Activated naive CD4-positive, alpha-beta T cell treated with anti-CD3 and anti-CD28 coated beads, Interleukin-2, amount 50 U/mL, for 72 hours (primary cell): ENCODE measurements around the gene MCTP1. TPM values are rescaled to one million over a fixed set of nuclear protein-coding genes. Genes with fewer than 3 reads are reported as not detected.
"Not testable (repeated sequence)": the region's sequence is repeated elsewhere in the genome, so short reads cannot be mapped to it uniquely, and the experiment has no call there.

Experiments
- ATAC-seq, 2 donors: fragments of 150-1000 bp; cut with Tn5 transposase; 2 replicates each; pipeline ENCODE4 v1.10.0; 2021; ENCODE audit warnings: mild to moderate bottlenecking in 2 of 2, moderate library complexity in 2 of 2
- DNase-seq, 2 donors: peaks; one replicate each; pipeline ENCODE4 v3.0.0; 2021 to 2022; ENCODE audit warnings: low spot score in 2 of 2
- H3K27ac Mint-ChIP-seq, 2 donors: one replicate each; pipeline ENCODE4 v1.8.0; 2022; ENCODE audit warnings: mild to moderate bottlenecking in 2 of 2, mixed read lengths in 2 of 2
- H3K36me3 Mint-ChIP-seq, 2 donors: one replicate each; pipeline ENCODE4 v1.8.0; 2022; ENCODE audit warnings: mixed read lengths in 2 of 2
- H3K9me3 Mint-ChIP-seq, 2 donors: one replicate each; pipeline ENCODE4 v1.8.0; 2022; ENCODE audit warnings: mixed read lengths in 2 of 2
- total RNA-seq, 2 donors: library from RNA; stranded (reverse); gene quantifications; one replicate each; pipeline ENCODE4 v1.2.3, GENCODE V29; 2022

MCTP1 gene
- total RNA-seq, 2 donors from 2014 or later = 0.87 to 0.93 TPM

- ATAC-seq (no peak), DNase-seq (no peak)
- Mint-ChIP-seq H3K36me3 (no peaks in the 10 kb centered on the region), H3K9me3 (no peaks in the 10 kb centered on the region), H3K27ac (no peak overlapping the region)
Observed at GRCh38 chr5:94833851-94834250, 451.0 kb downstream of the MCTP1 start.

- H3K9me3 Mint-ChIP-seq = no peaks in the 10 kb centered on the region
- no peak overlapping the region for H3K27ac Mint-ChIP-seq
- no peak for DNase-seq
- ATAC-seq = no peak
- no peaks in the 10 kb centered on the region for H3K36me3 Mint-ChIP-seq
Observed at GRCh38 chr5:94832685-94833084, 452.2 kb downstream of the MCTP1 start.

GRCh38 chr5:94830520-94830919, 454.4 kb downstream of the MCTP1 start:
- DNase-seq = no peak
- ATAC-seq = peak in 1 of 2 donors; percentile 49
- no peak overlapping the region for H3K27ac Mint-ChIP-seq

GRCh38 chr5:94828222-94828621, 456.7 kb downstream of the MCTP1 start:
- H3K27ac Mint-ChIP-seq, DNase-seq, ATAC-seq, H3K36me3 Mint-ChIP-seq, H3K9me3 Mint-ChIP-seq: not testable (repeated sequence)

More at GRCh38 chr5:94830520-94830919, 454.4 kb downstream of the MCTP1 start:
- Mint-ChIP-seq H3K36me3 (no peaks in the 10 kb centered on the region), H3K9me3 (no peaks in the 10 kb centered on the region)

- Mint-ChIP-seq H3K36me3 (no peaks in the 10 kb centered on the region), H3K27ac (no peak overlapping the region), H3K9me3 (peaks cover 0 to 3% of the 10 kb centered on the region in 2 donors)
- no peak for ATAC-seq
- no peak for DNase-seq
Observed at GRCh38 chr5:94820488-94820887, 464.4 kb downstream of the MCTP1 start.

- no peaks in the 10 kb centered on the region for H3K36me3 Mint-ChIP-seq
- no peak overlapping the region for H3K27ac Mint-ChIP-seq
- H3K9me3 Mint-ChIP-seq = no peaks in the 10 kb centered on the region
- no peak for ATAC-seq
- DNase-seq = no peak
Observed at GRCh38 chr5:94818904-94819303, 466.0 kb downstream of the MCTP1 start.

GRCh38 chr5:94815313-94816039, 469.4 kb downstream of the MCTP1 start:
- Mint-ChIP-seq H3K36me3 (no peaks in the 10 kb centered on the region), H3K9me3 (no peaks in the 10 kb centered on the region), H3K27ac (no peak overlapping the region)
- DNase-seq (no peak), ATAC-seq (no peak)

- ATAC-seq (no peak), DNase-seq (no peak)
- H3K36me3 Mint-ChIP-seq = no peaks in the 10 kb centered on the region
- H3K9me3 Mint-ChIP-seq = no peaks in the 10 kb centered on the region
- H3K27ac Mint-ChIP-seq = no peak overlapping the region
Observed at GRCh38 chr5:94812232-94812631, 472.7 kb downstream of the MCTP1 start.

GRCh38 chr5:94811331-94811730, 473.6 kb downstream of the MCTP1 start:
- H3K27ac Mint-ChIP-seq = no peak overlapping the region
- no peak for DNase-seq
- H3K36me3 Mint-ChIP-seq = no peaks in the 10 kb centered on the region
- no peak for ATAC-seq
- H3K9me3 Mint-ChIP-seq = no peaks in the 10 kb centered on the region

- H3K36me3 Mint-ChIP-seq = no peaks in the 10 kb centered on the region
- peak overlapping the region in 1 of 2 donors; percentile 34 for H3K27ac Mint-ChIP-seq
- DNase-seq (no peak), ATAC-seq (no peak)
- no peaks in the 10 kb centered on the region for H3K9me3 Mint-ChIP-seq
Observed at GRCh38 chr5:94810877-94811276, 474.0 kb downstream of the MCTP1 start.

GRCh38 chr5:94810281-94810680, 474.6 kb downstream of the MCTP1 start:
- no peak overlapping the region for H3K27ac Mint-ChIP-seq
- no peaks in the 10 kb centered on the region for H3K36me3 Mint-ChIP-seq
- DNase-seq (no peak), ATAC-seq (no peak)
- H3K9me3 Mint-ChIP-seq = no peaks in the 10 kb centered on the region

- ATAC-seq (peak in 1 of 2 donors; percentile 81), DNase-seq (no peak)
- Mint-ChIP-seq H3K27ac (no peak overlapping the region), H3K9me3 (no peaks in the 10 kb centered on the region), H3K36me3 (no peaks in the 10 kb centered on the region)
Observed at GRCh38 chr5:94808497-94808896, 476.4 kb downstream of the MCTP1 start.

GRCh38 chr5:94807985-94808384, 476.9 kb downstream of the MCTP1 start:
- H3K36me3 Mint-ChIP-seq = no peaks in the 10 kb centered on the region
- H3K27ac Mint-ChIP-seq = no peak overlapping the region
- DNase-seq = no peak
- ATAC-seq = peak in 1 of 2 donors; percentile 30
- H3K9me3 Mint-ChIP-seq = no peaks in the 10 kb centered on the region

GRCh38 chr5:94802450-94802849, 482.4 kb downstream of the MCTP1 start:
- no peak overlapping the region for H3K27ac Mint-ChIP-seq
- no peaks in the 10 kb centered on the region for H3K9me3 Mint-ChIP-seq
- H3K36me3 Mint-ChIP-seq = no peaks in the 10 kb centered on the region
- ATAC-seq (no peak), DNase-seq (no peak)

- ATAC-seq = no peak
- H3K9me3 Mint-ChIP-seq = no peaks in the 10 kb centered on the region
- H3K27ac Mint-ChIP-seq = no peak overlapping the region
- no peaks in the 10 kb centered on the region for H3K36me3 Mint-ChIP-seq
- DNase-seq = no peak
Observed at GRCh38 chr5:94796586-94796985, 488.3 kb downstream of the MCTP1 start.

GRCh38 chr5:94793816-94794198, 491.1 kb downstream of the MCTP1 start:
- peak; percentile 70 to 85 for ATAC-seq
- peak overlapping the region; percentile 86 to 91 for H3K27ac Mint-ChIP-seq

GRCh38 chr5:94793113-94793815, 491.6 kb downstream of the MCTP1 start:
- ATAC-seq (peak; percentile 96 to 98), DNase-seq (peak in 1 of 2 donors; percentile 21)
- Mint-ChIP-seq H3K36me3 (no peaks in the 10 kb centered on the region), H3K27ac (peak overlapping the region; percentile 86 to 93), H3K9me3 (no peaks in the 10 kb centered on the region)

More at GRCh38 chr5:94793816-94794198, 491.1 kb downstream of the MCTP1 start:
- Mint-ChIP-seq H3K36me3 (no peaks in the 10 kb centered on the region), H3K9me3 (no peaks in the 10 kb centered on the region)
- peak in 1 of 2 donors; percentile 4 for DNase-seq

GRCh38 chr5:94791829-94792228, 493.1 kb downstream of the MCTP1 start:
- no peaks in the 10 kb centered on the region for H3K9me3 Mint-ChIP-seq
- no peak for ATAC-seq
- no peak for DNase-seq
- H3K27ac Mint-ChIP-seq = no peak overlapping the region
- no peaks in the 10 kb centered on the region for H3K36me3 Mint-ChIP-seq
